Measurements from ENCODE around the gene ITPK1.

ITPK1 gene

GRCh38 chr14:93104961-93105360 is 10.8 kb downstream of the ITPK1 start:
- no peak for DNase-seq (ENCODE audit: low read depth)

- peak; percentile 31 for DNase-seq (ENCODE audit: low read depth)
Observed at GRCh38 chr14:93103392-93104080, 12.2 kb downstream of the ITPK1 start.

- no peak for DNase-seq (ENCODE audit: low read depth)
Observed at GRCh38 chr14:93102141-93102540, 13.6 kb downstream of the ITPK1 start.

- DNase-seq (ENCODE audit: low read depth) = no peak
Observed at GRCh38 chr14:93101181-93101580, 14.5 kb downstream of the ITPK1 start.

GRCh38 chr14:93100570-93100969 is 15.2 kb downstream of the ITPK1 start:
- no peak for DNase-seq (ENCODE audit: low read depth)

- DNase-seq (ENCODE audit: low read depth) = no peak
Observed at GRCh38 chr14:93100100-93100499, 15.6 kb downstream of the ITPK1 start.

- no peak for DNase-seq (ENCODE audit: low read depth)
Observed at GRCh38 chr14:93099643-93100042, 16.1 kb downstream of the ITPK1 start.

- no peak for DNase-seq (ENCODE audit: low read depth)
Observed at GRCh38 chr14:93099196-93099595, 16.5 kb downstream of the ITPK1 start.

GRCh38 chr14:93096691-93097322 is 18.9 kb downstream of the ITPK1 start:
- DNase-seq (ENCODE audit: low read depth) = no peak

GRCh38 chr14:93095742-93096510 is 19.8 kb downstream of the ITPK1 start:
- DNase-seq (ENCODE audit: low read depth) = no peak

- no peak for DNase-seq (ENCODE audit: low read depth)
Observed at GRCh38 chr14:93094121-93094918, 21.4 kb downstream of the ITPK1 start.

GRCh38 chr14:93092606-93093556 is 22.8 kb downstream of the ITPK1 start:
- no peak for DNase-seq (ENCODE audit: low read depth)

GRCh38 chr14:93091666-93092065 is 24.1 kb downstream of the ITPK1 start:
- no peak for DNase-seq (ENCODE audit: low read depth)

GRCh38 chr14:93090826-93091555 is 24.7 kb downstream of the ITPK1 start:
- DNase-seq (ENCODE audit: low read depth) = no peak

- no peak for DNase-seq (ENCODE audit: low read depth)
Observed at GRCh38 chr14:93089521-93090269, 26.0 kb downstream of the ITPK1 start.

GRCh38 chr14:93086441-93087055 is 29.2 kb downstream of the ITPK1 start:
- DNase-seq (ENCODE audit: low read depth) = no peak

- DNase-seq (ENCODE audit: low read depth) = no peak
Observed at GRCh38 chr14:93085911-93086310, 29.8 kb downstream of the ITPK1 start.

- no peak for DNase-seq (ENCODE audit: low read depth)
Observed at GRCh38 chr14:93084866-93085857, 30.6 kb downstream of the ITPK1 start.

Data from activated T-helper 9 cell treated with anti-CD3 and anti-CD28 coated beads, Interleukin-2, amount 50 U/mL, for 16 hours (primary cell).